Right lobe of liver (tissue), 4 donors: ENCODE measurements around the gene KCNH2.

Experiments
- CTCF ChIP-seq, 4 donors: fragments of 200-600 bp in 3 of 4; fragments of 450-650 bp in 1 of 4; IDR thresholded peaks; one replicate each; pipeline versions ENCODE4 v1.5.1 to v1.8.0; 2016 to 2022; ENCODE audit warnings: antibody characterized with exemption in 4 of 4, mild to moderate bottlenecking in 2 of 4
- POLR2A ChIP-seq: fragments of 450-650 bp; IDR thresholded peaks from one replicate; pipeline ENCODE4 v1.6.1; 2017; ENCODE audit warnings: antibody characterized with exemption, mild to moderate bottlenecking
- donor health status: DM: no; HTN: no; CAD: no.
- donor health status: DM: no; HTN: no; CAD: no.
- donor health status: DM: no; HTN: yes; CAD: no.

DNA sequence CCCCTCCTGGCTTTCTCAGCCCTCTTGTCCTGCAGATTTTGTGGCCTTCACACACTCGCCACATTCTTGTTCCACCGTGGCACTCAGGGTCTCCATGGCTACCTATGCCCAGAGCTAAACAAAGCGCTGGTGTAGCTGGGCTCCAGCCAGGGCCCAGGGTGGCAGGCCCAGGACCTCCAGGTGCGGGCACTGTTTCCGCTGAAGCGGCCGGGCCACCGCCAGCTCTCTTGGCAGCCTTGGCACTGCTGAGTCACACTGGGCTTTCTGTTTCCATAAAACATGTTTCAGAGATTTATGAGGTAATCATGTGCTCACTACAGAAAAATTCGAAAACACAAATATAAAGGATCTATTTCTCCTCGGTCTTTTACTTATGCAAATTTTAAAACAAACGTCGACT is 74.5 kb downstream of the KCNH2 start:
- no peak for TF ChIP-seq CTCF (IDR thresholded peaks at IDR 0.05)
- TF ChIP-seq POLR2A = no peak
